HL-60 (cell line): Measurements from ENCODE around the gene CACYBP.

Experiments
- DNase-seq, 2 experiments: peaks; one replicate each; pipeline ENCODE4 v3.0.0-alpha.2; 2010 to 2020; ENCODE audit warnings: low read depth in 1 of 2, low spot score in 1 of 2
- H3K27ac ChIP-seq: fragments of 250-450 bp; sonication (Bioruptor Pico); replicated peaks from 2 replicates; pipeline ENCODE4 v1.5.1; 2020; ENCODE audit warnings: mild to moderate bottlenecking, moderate library complexity
- H3K27me3 ChIP-seq: fragments of 250-450 bp; sonication (Bioruptor Pico); 2 replicates; pipeline ENCODE4 v1.5.1; 2021; ENCODE audit warnings: mild to moderate bottlenecking, moderate library complexity; ENCODE audit not compliant: insufficient read depth, poor library complexity, severe bottlenecking
- H3K4me3 ChIP-seq: replicated peaks from 2 replicates; pipeline ENCODE4 v1.5.1; 2011; ENCODE audit warnings: mild to moderate bottlenecking, control low read depth, low read length; ENCODE audit not compliant: insufficient read depth
- GABPA ChIP-seq: IDR thresholded peaks from 2 replicates; pipeline ENCODE4 v1.6.1; 2012; ENCODE audit warnings: low read depth
- POLR2AphosphoS5 ChIP-seq: IDR thresholded peaks from 2 replicates; pipeline ENCODE4 v1.6.1; 2012; ENCODE audit warnings: low read depth
- SPI1 ChIP-seq: IDR thresholded peaks from 2 replicates; pipeline ENCODE4 v1.6.1; 2012; ENCODE audit warnings: low read depth, mild to moderate bottlenecking, borderline replicate concordance
- TF ChIP-seq, protein P1 (sequence below): IDR thresholded peaks from one replicate; pipeline ENCODE4 v1.5.1; 2011; ENCODE audit warnings: low read length, control low read depth, inconsistent platforms; ENCODE audit not compliant: insufficient read depth
- TF ChIP-seq, protein P2 (sequence below): IDR thresholded peaks from 2 replicates; pipeline ENCODE4 v1.6.1; 2012; ENCODE audit warnings: low read depth; ENCODE audit not compliant: insufficient replicate concordance

The CACYBP gene

GRCh38 chr1:174957829-174958228 is 41.9 kb upstream of the CACYBP start:
- Histone ChIP-seq H3K27ac (no peak overlapping the region), H3K4me3 (no peak overlapping the region), H3K27me3 (no peaks in the 10 kb centered on the region)
- TF ChIP-seq GABPA (no peak), POLR2AphosphoS5 (no peak), SPI1 (no peak)
- TF ChIP-seq, protein P1, sequence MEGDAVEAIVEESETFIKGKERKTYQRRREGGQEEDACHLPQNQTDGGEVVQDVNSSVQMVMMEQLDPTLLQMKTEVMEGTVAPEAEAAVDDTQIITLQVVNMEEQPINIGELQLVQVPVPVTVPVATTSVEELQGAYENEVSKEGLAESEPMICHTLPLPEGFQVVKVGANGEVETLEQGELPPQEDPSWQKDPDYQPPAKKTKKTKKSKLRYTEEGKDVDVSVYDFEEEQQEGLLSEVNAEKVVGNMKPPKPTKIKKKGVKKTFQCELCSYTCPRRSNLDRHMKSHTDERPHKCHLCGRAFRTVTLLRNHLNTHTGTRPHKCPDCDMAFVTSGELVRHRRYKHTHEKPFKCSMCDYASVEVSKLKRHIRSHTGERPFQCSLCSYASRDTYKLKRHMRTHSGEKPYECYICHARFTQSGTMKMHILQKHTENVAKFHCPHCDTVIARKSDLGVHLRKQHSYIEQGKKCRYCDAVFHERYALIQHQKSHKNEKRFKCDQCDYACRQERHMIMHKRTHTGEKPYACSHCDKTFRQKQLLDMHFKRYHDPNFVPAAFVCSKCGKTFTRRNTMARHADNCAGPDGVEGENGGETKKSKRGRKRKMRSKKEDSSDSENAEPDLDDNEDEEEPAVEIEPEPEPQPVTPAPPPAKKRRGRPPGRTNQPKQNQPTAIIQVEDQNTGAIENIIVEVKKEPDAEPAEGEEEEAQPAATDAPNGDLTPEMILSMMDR = no peak
- TF ChIP-seq, protein P2, sequence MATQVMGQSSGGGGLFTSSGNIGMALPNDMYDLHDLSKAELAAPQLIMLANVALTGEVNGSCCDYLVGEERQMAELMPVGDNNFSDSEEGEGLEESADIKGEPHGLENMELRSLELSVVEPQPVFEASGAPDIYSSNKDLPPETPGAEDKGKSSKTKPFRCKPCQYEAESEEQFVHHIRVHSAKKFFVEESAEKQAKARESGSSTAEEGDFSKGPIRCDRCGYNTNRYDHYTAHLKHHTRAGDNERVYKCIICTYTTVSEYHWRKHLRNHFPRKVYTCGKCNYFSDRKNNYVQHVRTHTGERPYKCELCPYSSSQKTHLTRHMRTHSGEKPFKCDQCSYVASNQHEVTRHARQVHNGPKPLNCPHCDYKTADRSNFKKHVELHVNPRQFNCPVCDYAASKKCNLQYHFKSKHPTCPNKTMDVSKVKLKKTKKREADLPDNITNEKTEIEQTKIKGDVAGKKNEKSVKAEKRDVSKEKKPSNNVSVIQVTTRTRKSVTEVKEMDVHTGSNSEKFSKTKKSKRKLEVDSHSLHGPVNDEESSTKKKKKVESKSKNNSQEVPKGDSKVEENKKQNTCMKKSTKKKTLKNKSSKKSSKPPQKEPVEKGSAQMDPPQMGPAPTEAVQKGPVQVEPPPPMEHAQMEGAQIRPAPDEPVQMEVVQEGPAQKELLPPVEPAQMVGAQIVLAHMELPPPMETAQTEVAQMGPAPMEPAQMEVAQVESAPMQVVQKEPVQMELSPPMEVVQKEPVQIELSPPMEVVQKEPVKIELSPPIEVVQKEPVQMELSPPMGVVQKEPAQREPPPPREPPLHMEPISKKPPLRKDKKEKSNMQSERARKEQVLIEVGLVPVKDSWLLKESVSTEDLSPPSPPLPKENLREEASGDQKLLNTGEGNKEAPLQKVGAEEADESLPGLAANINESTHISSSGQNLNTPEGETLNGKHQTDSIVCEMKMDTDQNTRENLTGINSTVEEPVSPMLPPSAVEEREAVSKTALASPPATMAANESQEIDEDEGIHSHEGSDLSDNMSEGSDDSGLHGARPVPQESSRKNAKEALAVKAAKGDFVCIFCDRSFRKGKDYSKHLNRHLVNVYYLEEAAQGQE = no peak
- no peak for DNase-seq

- no peaks in the 10 kb centered on the region for H3K27me3 ChIP-seq
- no peak overlapping the region for H3K27ac ChIP-seq
- H3K4me3 ChIP-seq = no peak overlapping the region
- TF ChIP-seq, protein P2 = no peak
- TF ChIP-seq, protein P1 = no peak
- TF ChIP-seq POLR2AphosphoS5 (no peak), SPI1 (no peak), GABPA (no peak)
- DNase-seq = no peak
Observed at GRCh38 chr1:174958396-174958795, 41.4 kb upstream of the CACYBP start.

- TF ChIP-seq POLR2AphosphoS5 (no peak), SPI1 (no peak)
- TF ChIP-seq, protein P1 = no peak
- TF ChIP-seq, protein P2 = no peak
- Histone ChIP-seq H3K27ac (no peak overlapping the region), H3K27me3 (no peaks in the 10 kb centered on the region), H3K4me3 (no peak overlapping the region)
- DNase-seq = no peak
Observed at GRCh38 chr1:174960362-174960761, 39.4 kb upstream of the CACYBP start.
